CD1c-positive myeloid dendritic cell (primary cell): ENCODE data around the gene UFSP1.

Source experiments
- DNase-seq: peaks from one replicate; pipeline ENCODE4 v3.0.0-alpha.2; 2016; ENCODE audit errors: extremely low spot score

UFSP1 gene

DNA sequence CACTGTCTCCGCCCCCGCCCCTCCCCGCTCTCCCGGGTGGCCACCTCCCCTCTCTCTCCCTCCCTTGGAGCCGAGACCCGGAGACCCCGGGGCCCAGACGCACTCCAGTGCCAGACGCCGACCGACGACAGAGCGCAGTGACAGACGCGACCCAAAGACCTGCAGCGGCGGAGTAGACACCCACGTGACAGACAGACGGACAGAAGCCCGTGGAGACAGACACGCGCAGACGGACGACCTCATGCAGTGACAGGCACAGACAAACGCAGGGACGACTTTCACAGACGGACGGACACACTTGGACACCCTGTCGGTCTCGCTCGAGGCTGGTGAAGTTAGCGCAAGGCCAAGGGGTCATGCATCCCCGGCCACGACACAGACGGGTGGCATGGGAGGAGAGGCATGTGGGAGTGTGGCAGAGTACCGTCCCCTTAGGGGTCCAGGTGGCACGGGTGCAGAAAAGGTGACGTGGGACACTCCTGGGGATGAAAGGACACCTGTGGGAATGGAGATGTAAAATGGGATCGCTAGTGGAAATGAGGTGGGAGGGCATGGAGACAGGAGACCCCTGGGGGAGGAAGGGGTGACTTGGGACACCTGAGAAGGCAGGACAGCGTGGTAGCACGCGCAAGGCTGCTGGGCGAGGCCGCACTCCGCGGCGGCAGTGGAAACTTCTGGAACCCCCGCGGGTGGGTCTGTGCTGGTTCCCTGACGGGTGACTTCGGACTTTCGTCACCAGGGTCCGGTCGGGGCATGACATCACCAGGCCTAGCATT, 6.6 kb upstream of the UFSP1 start:
- peak; percentile 35 for DNase-seq

DNA sequence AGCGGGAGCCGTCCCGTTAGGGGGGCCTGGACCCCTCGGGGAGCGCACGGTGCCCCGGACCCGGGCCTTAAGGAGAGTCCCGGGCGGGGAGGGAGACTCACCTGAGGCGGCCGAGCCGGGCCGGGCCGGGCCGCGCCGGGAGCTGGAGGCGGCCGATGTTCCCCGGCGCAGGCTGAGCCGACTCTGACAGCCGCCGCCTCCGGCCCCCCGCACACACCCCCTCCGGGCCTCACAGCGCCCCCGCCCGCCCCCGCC, 6.1 kb upstream of the UFSP1 start, which contains the start of gene ACHE:
TSS of gene ACHE (minus strand) at position 188 of the 255 bp plus-strand sequence. CDS start 1,656 bp downstream, outside the sequence.
- DNase-seq, result no peak

DNA sequence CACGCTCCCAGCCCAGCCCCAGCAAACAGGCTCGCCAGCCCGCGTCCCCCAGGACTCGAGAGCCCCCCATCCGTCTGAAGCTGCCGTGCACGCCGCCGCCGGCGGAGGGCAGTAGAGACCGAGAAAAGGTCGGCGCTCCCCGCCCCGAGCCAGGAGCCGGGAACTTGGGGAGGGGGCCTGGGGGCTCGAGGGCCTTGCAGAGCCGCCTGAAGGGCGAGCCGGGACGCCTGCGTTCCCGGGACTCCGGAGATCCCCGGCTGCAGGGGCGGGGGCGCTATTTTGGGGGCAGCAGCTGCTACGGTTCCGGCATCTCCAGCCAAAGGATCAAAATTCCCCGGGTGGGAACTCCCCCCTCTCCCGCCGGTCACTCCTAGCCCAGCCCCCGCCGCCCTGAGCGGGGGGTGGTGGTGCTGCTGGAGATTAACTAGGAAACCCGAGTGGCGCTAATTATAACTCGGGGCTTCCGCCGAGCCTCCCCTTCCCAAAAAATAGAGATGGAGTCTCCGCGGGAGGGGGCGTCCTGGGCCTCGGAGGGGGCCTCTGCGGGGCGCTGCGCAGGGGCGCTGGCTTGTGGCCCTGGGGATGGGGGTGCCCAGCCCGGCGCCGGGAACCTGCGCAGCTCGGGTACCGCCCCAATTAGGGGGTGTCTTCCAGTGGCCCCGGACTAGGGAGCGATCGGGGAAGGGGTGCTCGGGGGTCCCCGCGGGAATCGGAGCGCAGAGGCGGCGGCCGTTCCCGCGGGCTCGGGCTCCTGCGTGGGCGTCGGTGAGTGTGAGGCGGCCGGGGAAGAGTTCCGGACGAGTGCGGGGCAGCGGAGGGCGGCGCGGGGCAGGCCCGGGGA, 5.6 kb upstream of the UFSP1 start:
- DNase-seq, result peak; percentile 48

- no peak for DNase-seq
These were observed 4.6 kb upstream of the UFSP1 start for GRCh38 chr7:100893910-100894721.

DNA sequence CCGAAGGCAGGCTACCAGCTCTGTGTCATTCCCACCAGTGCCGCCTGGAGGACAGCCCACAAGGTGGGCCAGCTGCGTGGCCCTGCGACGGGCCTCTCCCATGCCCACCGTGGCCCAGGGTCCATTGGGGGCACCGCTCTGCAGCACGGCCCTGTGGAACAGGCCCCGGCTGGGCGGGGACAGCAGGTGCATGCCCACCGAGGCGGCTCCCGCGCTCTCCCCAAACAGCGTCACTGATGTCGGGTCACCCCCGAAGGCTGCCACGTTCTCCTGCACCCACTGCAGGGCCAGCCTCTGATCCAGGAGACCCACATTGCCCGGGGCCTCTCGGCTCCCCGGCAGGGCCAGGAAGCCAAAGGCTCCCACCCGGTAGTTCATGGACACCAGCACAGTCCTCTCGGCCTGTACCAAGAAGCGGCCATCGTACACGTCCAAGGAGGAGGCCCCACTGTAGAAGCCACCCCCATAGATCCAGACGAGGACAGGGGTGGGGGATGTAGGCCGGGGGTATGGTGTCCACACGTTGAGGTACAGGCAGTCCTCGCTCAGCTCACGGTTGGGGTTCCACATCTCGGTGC, 3.9 kb upstream of the UFSP1 start:
- no peak for DNase-seq

- DNase-seq, result no peak
These were observed 3.1 kb upstream of the UFSP1 start for GRCh38 chr7:100892364-100893317.

DNA sequence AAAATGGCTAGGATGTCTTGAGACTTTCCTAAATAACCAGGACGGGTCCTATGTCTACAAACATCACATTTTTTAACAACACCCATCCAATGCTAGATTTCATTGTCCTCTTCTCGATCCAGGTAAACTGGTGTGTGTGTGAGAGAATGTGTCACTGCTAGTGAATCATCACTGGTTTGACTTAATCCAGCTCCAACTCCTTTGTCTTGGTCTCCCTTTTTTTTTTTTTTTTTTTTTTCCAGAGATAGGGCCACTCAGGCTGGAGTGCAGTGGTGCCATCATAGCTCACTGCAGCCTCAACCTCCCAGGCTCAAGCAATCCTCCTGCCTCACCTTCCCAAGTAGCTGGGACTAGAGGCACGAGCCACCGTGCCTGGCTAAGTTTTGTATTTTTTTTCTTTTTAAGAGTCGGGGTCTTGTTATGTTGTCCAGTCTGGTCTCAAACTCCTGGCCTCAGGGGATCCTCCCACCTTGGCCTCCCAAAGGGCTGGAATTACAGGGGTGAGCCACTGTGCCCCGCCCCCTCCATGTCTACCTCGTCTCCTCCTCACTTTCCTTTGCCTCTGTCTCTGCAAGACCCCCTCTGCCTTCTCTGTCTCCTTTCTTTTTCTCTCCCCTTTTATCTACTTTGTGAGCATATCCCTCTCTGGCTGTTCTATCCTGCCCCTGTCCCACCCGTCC, 2.2 kb upstream of the UFSP1 start:
- DNase-seq, result no peak

- DNase-seq, result no peak
These were observed 1.4 kb upstream of the UFSP1 start for GRCh38 chr7:100890653-100891567.

GRCh38 chr7:100888291-100888987, 1.1 kb downstream of the UFSP1 start:
- DNase-seq, result no peak

GRCh38 chr7:100887516-100888290, 1.8 kb downstream of the UFSP1 start:
- DNase-seq, result peak; percentile 90

- DNase-seq, result peak; percentile 54
These were observed 2.5 kb downstream of the UFSP1 start for GRCh38 chr7:100886936-100887515.

DNA sequence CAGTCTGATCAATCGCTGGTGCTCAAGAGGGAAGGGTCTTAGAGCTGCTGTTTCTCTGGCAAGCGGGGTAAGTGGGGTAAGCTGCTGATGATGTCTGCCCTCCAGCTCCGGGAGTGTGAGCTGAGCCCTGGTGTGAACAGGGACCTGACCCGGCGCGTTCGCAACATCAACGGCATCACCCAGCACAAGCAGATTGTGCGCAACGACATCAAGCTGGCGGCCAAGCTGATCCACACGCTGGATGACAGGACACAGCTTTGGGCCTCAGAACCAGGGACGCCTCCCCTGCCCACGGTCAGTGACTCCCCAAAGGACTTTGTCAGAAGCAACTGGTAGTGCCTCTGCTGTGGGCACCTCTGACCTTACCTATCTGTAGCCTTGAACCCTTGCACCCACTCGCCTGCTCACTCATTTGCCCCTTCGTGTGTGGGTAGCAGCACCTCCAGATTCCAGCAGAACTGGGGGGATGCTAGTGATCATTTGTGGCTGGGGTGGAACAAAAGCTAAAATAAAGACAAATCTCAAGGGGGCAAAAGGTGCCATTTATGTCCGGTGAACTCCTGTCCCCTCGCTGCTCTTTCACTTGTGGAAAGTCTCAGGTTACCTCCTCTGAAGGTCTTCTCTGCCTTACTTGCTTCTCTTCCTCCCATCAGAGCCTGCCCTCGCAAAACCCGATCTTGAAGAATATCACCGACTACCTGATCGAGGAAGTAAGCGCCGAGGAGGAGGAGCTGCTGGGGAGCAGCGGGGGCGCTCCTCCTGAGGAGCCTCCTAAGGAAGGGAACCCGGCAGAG, 3.2 kb downstream of the UFSP1 start:
- no peak for DNase-seq

DNA sequence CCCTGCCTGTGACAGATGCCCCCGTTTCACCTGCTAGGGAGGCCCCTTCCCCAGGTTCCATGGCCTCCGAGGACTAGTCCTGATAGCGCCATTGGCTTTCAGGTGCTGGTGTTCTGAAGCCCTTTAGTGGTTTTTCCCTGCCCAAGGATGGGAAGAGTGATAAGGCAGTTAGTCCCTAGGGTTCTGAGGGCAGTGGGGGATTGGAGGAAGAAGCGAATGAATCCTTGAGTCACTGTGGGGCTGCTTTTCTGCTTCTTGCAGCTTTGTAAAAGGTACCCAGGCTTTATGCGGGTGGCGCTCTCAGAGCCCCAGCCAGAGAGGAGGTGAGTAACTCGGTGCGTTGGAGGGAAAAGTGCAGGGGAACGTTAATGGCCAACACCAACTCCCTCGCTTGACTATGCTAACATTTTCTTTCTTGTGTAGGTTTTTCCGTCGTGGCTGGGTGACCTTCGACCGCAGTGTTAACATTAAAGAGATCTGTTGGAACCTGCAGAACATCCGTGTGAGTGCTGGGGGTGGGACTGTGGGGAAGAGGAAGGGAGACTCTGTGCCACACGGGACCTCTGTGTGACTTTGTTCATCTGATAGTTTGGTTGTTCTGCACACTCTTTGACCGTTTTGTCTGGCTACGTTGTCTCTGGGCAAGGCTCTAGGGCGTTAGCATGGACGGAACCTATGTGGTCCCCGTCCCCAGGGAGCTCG, 3.9 kb downstream of the UFSP1 start:
- no peak for DNase-seq

DNA sequence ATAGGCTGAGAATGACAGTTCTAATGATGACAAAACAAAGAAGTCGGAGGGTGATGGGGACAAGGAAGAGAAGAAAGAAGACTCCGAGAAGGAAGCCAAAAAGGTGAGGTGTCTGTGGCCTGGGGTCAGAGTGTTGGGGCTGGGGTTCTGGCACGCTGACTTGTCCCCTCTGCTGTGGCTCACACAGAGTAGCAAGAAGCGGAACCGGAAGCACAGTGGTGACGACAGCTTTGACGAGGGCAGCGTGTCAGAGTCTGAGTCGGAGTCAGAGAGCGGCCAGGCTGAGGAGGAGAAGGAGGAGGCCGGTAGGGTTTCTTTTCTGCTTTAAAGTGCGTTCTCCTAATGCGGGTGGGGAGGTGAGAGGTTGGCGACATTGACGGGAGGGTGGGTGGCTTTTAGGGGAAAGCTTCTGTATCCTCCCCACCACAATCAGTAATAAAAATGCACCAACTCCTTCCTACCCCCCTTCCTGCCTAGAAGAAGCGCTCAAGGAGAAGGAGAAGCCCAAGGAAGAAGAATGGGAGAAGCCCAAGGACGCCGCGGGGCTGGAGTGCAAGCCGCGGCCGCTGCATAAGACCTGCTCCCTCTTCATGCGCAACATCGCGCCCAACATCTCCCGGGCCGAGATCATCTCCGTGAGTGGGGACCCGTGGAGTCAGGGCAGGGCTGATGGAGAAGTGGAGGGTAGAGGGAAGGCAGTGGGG, 4.6 kb downstream of the UFSP1 start:
- peak; percentile 30 for DNase-seq

DNA sequence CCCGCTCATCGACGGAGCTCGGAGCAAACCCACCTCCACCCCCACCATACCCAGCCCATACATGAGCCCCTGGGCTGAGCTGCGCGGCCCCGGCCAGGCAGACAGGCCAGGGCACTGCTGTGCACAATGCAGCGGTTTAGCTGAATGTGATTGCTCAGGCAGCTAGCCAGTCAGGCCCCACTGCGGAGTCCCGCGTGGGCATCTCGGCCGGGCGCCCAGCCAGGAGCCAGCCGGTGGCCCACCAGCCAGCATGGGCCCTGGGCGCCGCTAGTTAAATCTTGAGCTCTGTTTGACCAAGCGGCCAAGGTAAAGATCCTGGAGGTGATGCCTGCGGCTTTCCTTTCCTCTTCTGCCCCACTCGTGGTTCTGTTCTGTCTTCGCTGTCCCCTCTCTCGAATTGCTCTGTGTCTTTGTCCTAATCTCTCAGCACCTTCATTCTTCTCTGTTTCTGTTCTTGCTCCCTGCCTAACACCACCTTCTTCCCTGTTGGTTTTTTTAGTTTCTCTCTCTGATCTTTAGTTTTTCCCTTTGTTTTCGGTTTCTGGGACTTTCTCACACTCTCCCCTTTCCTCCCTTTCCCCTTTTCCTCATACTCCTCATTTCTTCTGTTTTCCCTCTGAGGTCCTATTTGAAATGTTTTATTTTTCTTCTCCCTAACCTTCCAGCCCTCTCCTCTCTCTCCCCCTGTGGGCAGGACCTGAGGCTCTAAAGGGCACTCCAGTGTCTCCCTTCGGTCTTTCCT, 6.6 kb downstream of the UFSP1 start:
- no peak for DNase-seq
